Spleen (tissue), 7 donors: Measurements from ENCODE around the gene UQCR10.

ENCODE experiments used
- CTCF ChIP-seq, 11 experiments: fragments of 200-600 bp in 7 of 11; fragments of 450-650 bp in 4 of 11; sonication (generic) in 4 of 11; IDR thresholded peaks in 8 of 11; conservative IDR thresholded peaks in 3 of 11; 1 replicate in 7 of 11; 2 replicates in 4 of 11; pipeline versions ENCODE4 v1.4.0 to v1.8.0; 2016 to 2021; ENCODE audit warnings: antibody characterized with exemption in 11 of 11, inconsistent platforms in 4 of 11, mild to moderate bottlenecking in 1 of 11
- POLR2A ChIP-seq, 3 donors: fragments of 450-650 bp; IDR thresholded peaks; one replicate each; pipeline ENCODE4 v1.5.1; 2017; ENCODE audit warnings: antibody characterized with exemption in 3 of 3, mild to moderate bottlenecking in 1 of 3
- POLR2AphosphoS5 ChIP-seq, 3 donors: sonication (generic); formaldehyde crosslinking; IDR thresholded peaks; one replicate each; pipeline ENCODE4 v1.5.1; 2017; ENCODE audit warnings: antibody characterized with exemption in 3 of 3
- donor health status: DM: no; HTN: no; CAD: no; lungs with moderate emphysema.
- donor health status: DM: no; HTN: no; CAD: no.
- donor health status: DM: no; HTN: no; CAD: no.

GRCh38 chr22:29723766-29724165, 43.4 kb upstream of the UQCR10 start:
- no peak for TF ChIP-seq POLR2AphosphoS5 (IDR thresholded peaks at IDR 0.05)
- no peak for TF ChIP-seq CTCF (IDR thresholded peaks at IDR 0.05 in 8 of 11, conservative IDR thresholded peaks at IDR 0.05 in 3 of 11)
- TF ChIP-seq POLR2A (IDR thresholded peaks at IDR 0.05): no peak
